Measurements from ENCODE around the gene UIMC1. TPM values are rescaled to one million over a fixed set of nuclear protein-coding genes. Genes with fewer than 3 reads are reported as not detected.

Gene UIMC1
- total RNA-seq, 1 experiment from 2014 or later: 20.7 TPM

GRCh38 chr5:176862330-176862995 is 144.1 kb downstream of the UIMC1 start:
- TF ChIP-seq EZH2phosphoT487 (IDR thresholded peaks at IDR 0.05; ENCODE audit: borderline replicate concordance, low read length): no peak
- no peak for TF ChIP-seq EZH2 (IDR thresholded peaks at IDR 0.05; ENCODE audit: low read length, unreplicated experiment)
- no peak for TF ChIP-seq CTCF (conservative IDR thresholded peaks at IDR 0.05; ENCODE audit: low read depth, low read length)
- no peak overlapping the region for H2AFZ ChIP-seq (ENCODE audit: low read length)
- H3K4me2 ChIP-seq (ENCODE audit: low read length): no peak overlapping the region
- no peak; the same call in 1 of the 2 replicates for ATAC-seq
- BruUV-seq (replicated peaks): no TSS peak
- no peak overlapping the region for H3K27ac ChIP-seq (ENCODE audit: low read length)
- H3K79me2 ChIP-seq (ENCODE audit: low read length): no peaks in the 10 kb centered on the region
- H3K9me3 ChIP-seq (ENCODE audit: low read length): no peaks in the 10 kb centered on the region
- no peak overlapping the region for H3K4me3 ChIP-seq (ENCODE audit: low read length)
- CTCF ChIA-PET: no interaction called here
- DNase-seq: no peak
- H3K9me2 ChIP-seq (replicated peaks; ENCODE audit: low read length): no peaks in the 10 kb centered on the region
- H3K27me3 ChIP-seq (ENCODE audit: low read length): peaks cover 17% of the 10 kb centered on the region
- H3K36me3 ChIP-seq (ENCODE audit: low read depth, low read length): no peaks in the 10 kb centered on the region
- H3F3A ChIP-seq (ENCODE audit: low read length, unreplicated experiment): no peaks in the 10 kb centered on the region
- H3K9ac ChIP-seq (ENCODE audit: low read length): no peak overlapping the region
- H4K20me1 ChIP-seq (ENCODE audit: low read length): no peaks in the 10 kb centered on the region
- POLR2A ChIA-PET (ENCODE audit: unreplicated experiment): no interaction called here
- intact Hi-C loops (cut with micrococcal nuclease): no loop called here
- H3K4me1 ChIP-seq (ENCODE audit: insufficient read depth, low read length): no peaks in the 10 kb centered on the region

- ATAC-seq: no peak
- POLR2A ChIA-PET (ENCODE audit: unreplicated experiment): no interaction called here
- Histone ChIP-seq H3K27ac (ENCODE audit: low read length) (no peak overlapping the region), H3K9me2 (replicated peaks; ENCODE audit: low read length) (no peaks in the 10 kb centered on the region), H3K9ac (ENCODE audit: low read length) (no peak overlapping the region), H3K4me3 (ENCODE audit: low read length) (no peak overlapping the region), H3F3A (ENCODE audit: low read length, unreplicated experiment) (no peaks in the 10 kb centered on the region), H3K4me2 (ENCODE audit: low read length) (no peak overlapping the region), H3K9me3 (ENCODE audit: low read length) (no peaks in the 10 kb centered on the region), H3K79me2 (ENCODE audit: low read length) (no peaks in the 10 kb centered on the region), H3K36me3 (ENCODE audit: low read depth, low read length) (no peaks in the 10 kb centered on the region), H3K27me3 (ENCODE audit: low read length) (peaks cover 16% of the 10 kb centered on the region), H3K4me1 (ENCODE audit: insufficient read depth, low read length) (no peaks in the 10 kb centered on the region), H4K20me1 (ENCODE audit: low read length) (no peaks in the 10 kb centered on the region), H2AFZ (ENCODE audit: low read length) (no peak overlapping the region)
- no peak for TF ChIP-seq CTCF (conservative IDR thresholded peaks at IDR 0.05; ENCODE audit: low read depth, low read length)
- no peak for TF ChIP-seq EZH2phosphoT487 (IDR thresholded peaks at IDR 0.05; ENCODE audit: borderline replicate concordance, low read length)
- TF ChIP-seq EZH2 (IDR thresholded peaks at IDR 0.05; ENCODE audit: low read length, unreplicated experiment): no peak
- BruUV-seq (replicated peaks): no TSS peak
- intact Hi-C loops (cut with micrococcal nuclease): no loop called here
- CTCF ChIA-PET: no interaction called here
- no peak for DNase-seq
Measured at GRCh38 chr5:176861276-176861675, 145.3 kb downstream of the UIMC1 start.

- TF ChIP-seq EZH2 (IDR thresholded peaks at IDR 0.05; ENCODE audit: low read length, unreplicated experiment) (no peak), CTCF (conservative IDR thresholded peaks at IDR 0.05; ENCODE audit: low read depth, low read length) (no peak), EZH2phosphoT487 (IDR thresholded peaks at IDR 0.05; ENCODE audit: borderline replicate concordance, low read length) (no peak)
- DNase-seq: no peak
- ChIA-PET CTCF (no interaction called here), POLR2A (ENCODE audit: unreplicated experiment) (no interaction called here)
- H3K9ac ChIP-seq (ENCODE audit: low read length): no peak overlapping the region
- H3K4me3 ChIP-seq (ENCODE audit: low read length): no peak overlapping the region
- H4K20me1 ChIP-seq (ENCODE audit: low read length): no peaks in the 10 kb centered on the region
- no peak overlapping the region for H2AFZ ChIP-seq (ENCODE audit: low read length)
- H3K9me2 ChIP-seq (replicated peaks; ENCODE audit: low read length): no peaks in the 10 kb centered on the region
- no peaks in the 10 kb centered on the region for H3K4me1 ChIP-seq (ENCODE audit: insufficient read depth, low read length)
- H3K27me3 ChIP-seq (ENCODE audit: low read length): peaks cover 8% of the 10 kb centered on the region; the same call in 1 of the 2 replicates
- no peaks in the 10 kb centered on the region for H3K79me2 ChIP-seq (ENCODE audit: low read length)
- no peaks in the 10 kb centered on the region for H3F3A ChIP-seq (ENCODE audit: low read length, unreplicated experiment)
- H3K36me3 ChIP-seq (ENCODE audit: low read depth, low read length): no peaks in the 10 kb centered on the region
- H3K27ac ChIP-seq (ENCODE audit: low read length): no peak overlapping the region
- no peaks in the 10 kb centered on the region for H3K9me3 ChIP-seq (ENCODE audit: low read length)
- no peak overlapping the region for H3K4me2 ChIP-seq (ENCODE audit: low read length)
- BruUV-seq (replicated peaks): no TSS peak
- ATAC-seq: no peak
- intact Hi-C loops (cut with micrococcal nuclease): no loop called here
Measured at GRCh38 chr5:176860381-176860780, 146.2 kb downstream of the UIMC1 start.

Data from PC-3 (cell line).